LNCAP (cell line): ENCODE data around the gene MET.

ENCODE experiments used
- TF ChIP-seq, protein P1 (sequence below): fragments of 450-650 bp; IDR thresholded peaks from 2 replicates; pipeline ENCODE4 v1.5.1; 2017; ENCODE audit warnings: mild to moderate bottlenecking

MET gene

DNA sequence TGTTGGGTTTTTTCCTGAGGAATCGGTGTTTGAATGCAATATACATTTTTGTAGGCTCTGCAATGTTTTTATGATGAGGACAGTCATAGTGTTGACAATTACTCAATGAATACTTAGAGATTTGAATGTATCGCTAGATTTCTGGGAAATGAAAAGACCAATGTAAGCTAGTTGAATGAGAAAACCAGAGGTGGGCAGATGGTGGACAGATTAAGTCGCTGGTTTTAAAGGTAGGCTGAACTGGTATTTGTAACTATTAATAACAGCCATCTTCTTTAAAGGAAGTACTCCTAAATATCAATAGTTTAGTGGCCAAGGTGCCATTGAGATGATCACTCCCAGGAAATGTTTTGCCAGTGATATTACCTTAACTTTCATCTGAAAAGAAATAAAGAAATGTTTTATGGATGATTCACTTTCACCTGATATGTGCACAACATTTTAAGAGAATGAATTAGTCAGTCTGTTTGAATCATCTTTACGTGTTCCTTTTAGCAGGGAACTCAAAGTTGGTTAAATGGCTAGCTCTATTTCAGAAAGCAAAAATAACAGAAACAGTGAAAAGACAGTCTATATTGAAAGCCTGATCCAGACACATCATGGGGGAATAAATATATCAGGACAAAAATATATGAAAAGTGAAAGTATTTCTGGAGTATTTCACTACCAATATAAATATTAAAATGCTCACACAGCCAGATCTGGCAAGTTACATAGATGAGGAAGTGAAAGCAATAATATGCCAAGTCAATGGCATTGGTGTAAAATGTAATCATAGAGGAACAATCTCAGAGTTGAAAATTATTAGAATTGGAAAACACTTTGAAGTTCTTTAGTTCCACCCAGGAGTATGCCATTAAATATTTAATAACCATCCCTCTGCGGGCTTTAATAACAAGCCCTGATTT lies 20.7 kb downstream of the MET start:
- TF ChIP-seq, protein P1, sequence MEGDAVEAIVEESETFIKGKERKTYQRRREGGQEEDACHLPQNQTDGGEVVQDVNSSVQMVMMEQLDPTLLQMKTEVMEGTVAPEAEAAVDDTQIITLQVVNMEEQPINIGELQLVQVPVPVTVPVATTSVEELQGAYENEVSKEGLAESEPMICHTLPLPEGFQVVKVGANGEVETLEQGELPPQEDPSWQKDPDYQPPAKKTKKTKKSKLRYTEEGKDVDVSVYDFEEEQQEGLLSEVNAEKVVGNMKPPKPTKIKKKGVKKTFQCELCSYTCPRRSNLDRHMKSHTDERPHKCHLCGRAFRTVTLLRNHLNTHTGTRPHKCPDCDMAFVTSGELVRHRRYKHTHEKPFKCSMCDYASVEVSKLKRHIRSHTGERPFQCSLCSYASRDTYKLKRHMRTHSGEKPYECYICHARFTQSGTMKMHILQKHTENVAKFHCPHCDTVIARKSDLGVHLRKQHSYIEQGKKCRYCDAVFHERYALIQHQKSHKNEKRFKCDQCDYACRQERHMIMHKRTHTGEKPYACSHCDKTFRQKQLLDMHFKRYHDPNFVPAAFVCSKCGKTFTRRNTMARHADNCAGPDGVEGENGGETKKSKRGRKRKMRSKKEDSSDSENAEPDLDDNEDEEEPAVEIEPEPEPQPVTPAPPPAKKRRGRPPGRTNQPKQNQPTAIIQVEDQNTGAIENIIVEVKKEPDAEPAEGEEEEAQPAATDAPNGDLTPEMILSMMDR = no peak

DNA sequence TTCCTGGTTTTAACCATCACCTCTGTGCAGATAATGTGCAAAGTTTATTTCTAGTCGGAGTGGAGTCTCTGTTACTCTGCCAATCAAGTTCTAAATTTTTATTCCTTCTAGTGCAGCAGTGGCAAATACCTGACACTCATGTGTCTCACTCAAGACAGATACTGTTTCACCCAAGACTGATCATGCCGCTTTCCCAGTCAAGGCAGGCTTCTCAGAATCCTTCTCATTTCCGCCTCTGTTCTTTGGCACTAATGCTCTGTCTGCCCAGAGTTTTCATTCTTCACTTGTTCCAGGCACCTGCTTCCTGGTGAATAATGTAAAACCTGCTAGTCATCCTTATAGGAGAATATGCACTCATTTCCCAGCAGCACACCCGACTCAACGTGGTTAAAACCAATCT lies 24.7 kb downstream of the MET start:
- TF ChIP-seq, protein P1 = no peak

DNA sequence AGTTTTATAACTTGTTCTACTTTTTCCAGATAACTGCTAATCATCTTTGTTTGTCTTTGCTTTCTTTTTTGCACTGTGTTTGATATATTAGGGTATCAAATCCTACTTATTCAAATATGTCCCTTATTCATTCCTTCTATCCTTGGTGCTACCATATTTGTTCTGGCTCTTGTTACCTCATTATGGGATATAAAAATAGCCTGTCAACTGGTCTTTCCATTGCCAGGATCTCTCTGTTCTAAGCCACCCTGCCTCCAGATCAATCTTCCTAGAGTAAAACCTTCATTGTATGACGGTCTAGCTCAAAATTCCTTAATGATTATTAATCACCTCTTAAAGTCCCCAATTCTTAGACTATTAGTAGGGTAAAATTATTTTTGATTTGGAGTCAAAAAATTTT lies 25.2 kb downstream of the MET start:
- TF ChIP-seq, protein P1 = no peak

DNA sequence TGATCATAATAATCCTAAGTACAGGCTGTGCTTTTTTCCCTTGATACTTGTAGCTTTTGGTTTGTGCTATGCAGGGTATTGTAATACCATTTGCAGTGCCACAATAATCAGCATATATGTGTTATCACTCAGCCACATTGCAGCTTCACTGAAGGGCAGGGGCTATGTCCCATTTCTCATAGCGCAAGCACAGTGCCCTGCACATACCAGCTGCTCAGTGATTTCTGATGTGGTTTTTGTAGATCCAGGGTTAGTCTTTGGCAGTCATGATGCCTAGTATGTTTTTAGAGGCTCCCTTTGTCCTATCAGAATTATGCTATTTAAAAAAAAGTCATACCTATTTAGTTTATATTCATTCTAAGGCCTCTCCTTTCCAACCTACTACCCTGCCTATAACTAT lies 25.8 kb downstream of the MET start:
- TF ChIP-seq, protein P1 = no peak

DNA sequence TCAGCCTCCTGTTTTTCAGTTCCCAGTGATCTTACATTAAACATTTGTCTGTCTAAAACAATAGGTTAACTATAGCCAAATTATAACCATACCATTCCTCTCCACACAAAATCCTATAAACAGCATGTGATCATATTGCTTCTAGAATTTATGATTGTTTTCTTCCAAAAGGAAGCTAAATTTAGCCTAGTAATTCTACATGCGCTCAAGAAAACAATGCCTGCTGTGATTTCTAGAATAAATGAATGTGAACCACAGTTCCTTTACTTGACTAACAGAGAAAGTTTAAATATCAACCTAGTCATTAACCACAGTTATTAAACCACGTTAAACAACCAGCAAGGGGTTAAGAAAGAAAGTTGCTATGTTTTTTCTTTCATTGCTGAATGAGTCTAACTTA lies 26.4 kb downstream of the MET start:
- TF ChIP-seq, protein P1 = no peak

DNA sequence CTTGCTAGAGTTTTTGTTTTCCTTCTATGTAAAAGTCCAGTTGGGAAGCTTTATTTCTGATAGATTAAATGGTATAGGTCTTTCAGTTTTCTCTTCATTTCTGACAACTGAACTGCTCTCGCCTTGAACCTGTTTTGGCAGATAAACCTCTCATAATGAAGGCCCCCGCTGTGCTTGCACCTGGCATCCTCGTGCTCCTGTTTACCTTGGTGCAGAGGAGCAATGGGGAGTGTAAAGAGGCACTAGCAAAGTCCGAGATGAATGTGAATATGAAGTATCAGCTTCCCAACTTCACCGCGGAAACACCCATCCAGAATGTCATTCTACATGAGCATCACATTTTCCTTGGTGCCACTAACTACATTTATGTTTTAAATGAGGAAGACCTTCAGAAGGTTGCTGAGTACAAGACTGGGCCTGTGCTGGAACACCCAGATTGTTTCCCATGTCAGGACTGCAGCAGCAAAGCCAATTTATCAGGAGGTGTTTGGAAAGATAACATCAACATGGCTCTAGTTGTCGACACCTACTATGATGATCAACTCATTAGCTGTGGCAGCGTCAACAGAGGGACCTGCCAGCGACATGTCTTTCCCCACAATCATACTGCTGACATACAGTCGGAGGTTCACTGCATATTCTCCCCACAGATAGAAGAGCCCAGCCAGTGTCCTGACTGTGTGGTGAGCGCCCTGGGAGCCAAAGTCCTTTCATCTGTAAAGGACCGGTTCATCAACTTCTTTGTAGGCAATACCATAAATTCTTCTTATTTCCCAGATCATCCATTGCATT lies 27.1 kb downstream of the MET start:
- TF ChIP-seq, protein P1 = no peak

DNA sequence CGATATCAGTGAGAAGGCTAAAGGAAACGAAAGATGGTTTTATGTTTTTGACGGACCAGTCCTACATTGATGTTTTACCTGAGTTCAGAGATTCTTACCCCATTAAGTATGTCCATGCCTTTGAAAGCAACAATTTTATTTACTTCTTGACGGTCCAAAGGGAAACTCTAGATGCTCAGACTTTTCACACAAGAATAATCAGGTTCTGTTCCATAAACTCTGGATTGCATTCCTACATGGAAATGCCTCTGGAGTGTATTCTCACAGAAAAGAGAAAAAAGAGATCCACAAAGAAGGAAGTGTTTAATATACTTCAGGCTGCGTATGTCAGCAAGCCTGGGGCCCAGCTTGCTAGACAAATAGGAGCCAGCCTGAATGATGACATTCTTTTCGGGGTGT lies 27.7 kb downstream of the MET start:
- TF ChIP-seq, protein P1 = no peak
